Body of pancreas (tissue), 4 donors: ENCODE data around the gene PDGFA.

Source experiments
- CTCF ChIP-seq, 7 experiments: fragments of 450-650 bp in 4 of 7; fragments of 200-600 bp in 3 of 7; sonication (generic) in 3 of 7; IDR thresholded peaks; one replicate each; pipeline ENCODE4 v1.5.1; 2016 to 2019; ENCODE audit warnings: antibody characterized with exemption in 7 of 7
- POLR2A ChIP-seq, 3 donors: fragments of 450-650 bp; IDR thresholded peaks; one replicate each; pipeline ENCODE4 v1.6.1; 2016; ENCODE audit warnings: antibody characterized with exemption in 3 of 3, mild to moderate bottlenecking in 2 of 3

DNA sequence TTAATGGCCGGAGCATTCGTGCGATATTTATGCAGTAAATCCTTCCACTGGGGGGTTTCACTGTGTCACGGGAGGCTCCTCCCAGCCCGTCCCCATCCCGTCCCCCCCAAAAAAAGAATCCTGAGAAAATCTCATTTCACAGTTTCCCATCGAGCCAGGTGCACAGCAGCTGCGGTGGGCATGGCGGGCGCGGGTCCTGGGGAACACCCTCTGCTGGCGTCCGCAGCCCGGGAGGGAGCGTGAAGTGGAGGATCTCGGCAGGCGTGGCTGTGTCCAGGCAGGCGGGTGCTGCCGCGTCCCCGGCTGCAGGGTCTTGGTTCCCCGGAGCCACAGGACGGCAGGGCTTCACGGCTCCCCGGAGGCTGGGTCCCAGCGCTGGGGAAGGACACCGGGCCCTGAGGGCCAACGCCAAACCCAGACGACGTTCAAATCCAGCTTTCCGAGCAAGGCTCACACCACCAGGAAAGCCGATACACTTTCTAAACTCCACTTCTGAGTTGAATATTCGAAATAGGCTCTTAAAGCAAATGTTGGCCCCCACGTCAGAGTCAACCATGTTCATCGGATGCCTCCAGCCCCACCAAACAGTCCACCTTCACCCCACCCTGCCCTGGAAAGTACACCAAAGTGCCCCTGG, 55.7 kb downstream of the PDGFA start:
- no peak for TF ChIP-seq CTCF (IDR thresholded peaks at IDR 0.05)
- no peak for TF ChIP-seq POLR2A (IDR thresholded peaks at IDR 0.05)
